ENCODE data around the gene PLPP1.
"Not testable (repeated sequence)": the region's sequence is repeated elsewhere in the genome, so short reads cannot be mapped to it uniquely, and the experiment has no call there.

PLPP1 gene

DNA sequence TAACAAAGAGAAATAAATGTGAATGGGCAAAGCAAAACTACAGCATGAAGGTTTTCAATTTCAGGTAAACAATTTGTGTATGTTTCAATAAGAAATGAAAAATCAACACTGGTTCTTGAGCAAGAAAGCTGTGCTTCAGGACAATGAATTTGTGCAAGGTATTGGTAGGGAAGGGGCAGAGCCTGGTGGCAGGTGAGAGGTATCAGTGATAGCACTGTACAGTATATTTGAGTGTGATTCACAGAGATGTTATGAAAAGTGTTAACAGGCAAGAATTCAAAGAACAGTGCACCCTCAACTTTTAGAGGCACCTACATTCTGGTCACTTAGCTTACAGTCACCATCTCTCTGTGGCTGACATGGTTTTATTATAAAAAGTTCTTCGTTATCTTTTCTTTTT, 25.7 kb downstream of the PLPP1 start:
- Histone ChIP-seq H3K4me1 (ENCODE audit: low read length) (no peaks in the 10 kb centered on the region), H3K27me3 (ENCODE audit: low read depth, low read length) (no peaks in the 10 kb centered on the region), H3K4me3 (ENCODE audit: low read length) (no peak overlapping the region), H3K27ac (ENCODE audit: low read length) (no peak overlapping the region), H3K9ac (ENCODE audit: low read length) (no peak overlapping the region), H3K79me2 (ENCODE audit: low read length) (no peaks in the 10 kb centered on the region), H2AFZ (ENCODE audit: low read depth, low read length) (no peak overlapping the region), H3K9me3 (ENCODE audit: insufficient read depth, low read length) (no peaks in the 10 kb centered on the region), H4K20me1 (ENCODE audit: insufficient read depth, low read length) (no peaks in the 10 kb centered on the region), H3K4me2 (ENCODE audit: low read length) (no peak overlapping the region), H3K36me3 (replicated peaks; ENCODE audit: low read depth, low read length) (no peaks in the 10 kb centered on the region)
- TF ChIP-seq EZH2phosphoT487 (IDR thresholded peaks at IDR 0.05; ENCODE audit: low read depth), result no peak

DNA sequence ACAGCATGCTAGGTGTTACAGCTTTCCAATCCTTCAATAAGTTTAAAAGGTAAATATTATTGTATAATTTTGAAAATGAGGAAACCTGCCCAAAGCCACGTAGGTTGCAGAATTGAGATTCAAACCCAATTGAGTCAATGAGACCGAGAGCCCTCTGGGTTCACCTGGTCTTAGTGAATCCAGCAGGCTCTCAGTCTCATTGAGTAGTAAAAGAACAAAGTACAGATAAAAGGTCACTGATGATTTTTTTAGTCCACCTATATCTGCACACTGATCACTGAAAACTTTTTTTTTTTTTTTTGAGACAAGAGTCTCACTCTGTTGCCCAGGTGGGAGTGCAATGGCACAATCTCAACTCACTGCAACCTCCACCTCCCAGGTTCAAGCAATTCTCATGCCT, 27.2 kb downstream of the PLPP1 start:
- H3K27ac ChIP-seq (ENCODE audit: low read length), result no peak overlapping the region
- H3K79me2 ChIP-seq (ENCODE audit: low read length), result no peaks in the 10 kb centered on the region
- no peak overlapping the region for H3K4me3 ChIP-seq (ENCODE audit: low read length)
- H3K27me3 ChIP-seq (ENCODE audit: low read depth, low read length), result no peaks in the 10 kb centered on the region
- no peaks in the 10 kb centered on the region for H4K20me1 ChIP-seq (ENCODE audit: insufficient read depth, low read length)
- H3K9ac ChIP-seq (ENCODE audit: low read length), result no peak overlapping the region
- H2AFZ ChIP-seq (ENCODE audit: low read depth, low read length), result no peak overlapping the region
- H3K36me3 ChIP-seq (replicated peaks; ENCODE audit: low read depth, low read length), result no peaks in the 10 kb centered on the region
- no peak for TF ChIP-seq EZH2phosphoT487 (IDR thresholded peaks at IDR 0.05; ENCODE audit: low read depth)
- TF ChIP-seq, protein P1, sequence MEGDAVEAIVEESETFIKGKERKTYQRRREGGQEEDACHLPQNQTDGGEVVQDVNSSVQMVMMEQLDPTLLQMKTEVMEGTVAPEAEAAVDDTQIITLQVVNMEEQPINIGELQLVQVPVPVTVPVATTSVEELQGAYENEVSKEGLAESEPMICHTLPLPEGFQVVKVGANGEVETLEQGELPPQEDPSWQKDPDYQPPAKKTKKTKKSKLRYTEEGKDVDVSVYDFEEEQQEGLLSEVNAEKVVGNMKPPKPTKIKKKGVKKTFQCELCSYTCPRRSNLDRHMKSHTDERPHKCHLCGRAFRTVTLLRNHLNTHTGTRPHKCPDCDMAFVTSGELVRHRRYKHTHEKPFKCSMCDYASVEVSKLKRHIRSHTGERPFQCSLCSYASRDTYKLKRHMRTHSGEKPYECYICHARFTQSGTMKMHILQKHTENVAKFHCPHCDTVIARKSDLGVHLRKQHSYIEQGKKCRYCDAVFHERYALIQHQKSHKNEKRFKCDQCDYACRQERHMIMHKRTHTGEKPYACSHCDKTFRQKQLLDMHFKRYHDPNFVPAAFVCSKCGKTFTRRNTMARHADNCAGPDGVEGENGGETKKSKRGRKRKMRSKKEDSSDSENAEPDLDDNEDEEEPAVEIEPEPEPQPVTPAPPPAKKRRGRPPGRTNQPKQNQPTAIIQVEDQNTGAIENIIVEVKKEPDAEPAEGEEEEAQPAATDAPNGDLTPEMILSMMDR (IDR thresholded peaks at IDR 0.05; ENCODE audit: low read depth, low read length), result no peak
- no peaks in the 10 kb centered on the region for H3K9me3 ChIP-seq (ENCODE audit: insufficient read depth, low read length)
- H3K4me1 ChIP-seq (ENCODE audit: low read length), result peaks cover 7% of the 10 kb centered on the region
- H3K4me2 ChIP-seq (ENCODE audit: low read length), result no peak overlapping the region

DNA sequence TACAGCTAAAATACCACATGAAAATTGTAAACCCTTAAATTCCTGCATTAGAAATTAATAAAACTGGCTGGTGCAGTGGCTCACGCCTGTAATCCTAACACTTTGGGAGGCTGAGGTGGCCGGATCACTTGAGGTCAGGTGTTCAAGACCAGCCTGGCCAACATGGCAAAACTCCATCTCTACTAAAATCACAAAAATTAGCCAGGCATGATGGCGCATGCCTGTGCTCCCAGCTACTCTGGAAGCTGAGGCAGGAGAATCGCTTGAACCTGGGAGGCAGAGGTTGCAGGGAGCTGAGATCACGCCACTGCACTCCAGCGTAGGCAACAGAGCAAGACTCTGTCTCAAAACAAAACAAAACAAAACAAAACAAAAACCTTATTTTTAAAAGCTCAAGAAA, 29.1 kb downstream of the PLPP1 start:
- H3K27me3 ChIP-seq (ENCODE audit: low read depth, low read length); H3K36me3 ChIP-seq (replicated peaks; ENCODE audit: low read depth, low read length); H2AFZ ChIP-seq (ENCODE audit: low read depth, low read length); H3K9me3 ChIP-seq (ENCODE audit: insufficient read depth, low read length); H3K4me2 ChIP-seq (ENCODE audit: low read length); H4K20me1 ChIP-seq (ENCODE audit: insufficient read depth, low read length); H3K79me2 ChIP-seq (ENCODE audit: low read length); H3K9ac ChIP-seq (ENCODE audit: low read length); H3K4me3 ChIP-seq (ENCODE audit: low read length); H3K27ac ChIP-seq (ENCODE audit: low read length): not testable (repeated sequence)
- peaks cover 11% of the 10 kb centered on the region for H3K4me1 ChIP-seq (ENCODE audit: low read length)

DNA sequence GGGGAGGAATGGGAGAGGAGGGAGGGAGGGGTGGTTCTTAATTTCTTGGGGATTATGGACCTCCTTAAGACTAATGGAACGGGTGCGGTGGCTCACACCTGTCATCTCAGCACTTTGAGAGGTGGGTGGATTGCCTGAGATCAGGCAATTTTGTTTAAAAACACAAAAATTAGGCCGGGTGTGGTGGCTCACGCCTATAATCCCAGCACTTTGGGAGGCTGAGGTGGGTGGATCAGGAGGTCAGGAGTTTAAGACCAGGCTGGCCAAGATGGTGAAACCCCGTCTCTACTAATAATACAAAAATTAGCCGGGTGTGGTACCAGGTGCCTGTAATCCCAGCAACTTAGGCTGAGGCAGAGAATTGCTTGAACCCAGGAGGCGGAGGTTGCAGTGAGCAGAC, 30.8 kb downstream of the PLPP1 start:
- not testable (repeated sequence) for H3K79me2 ChIP-seq (ENCODE audit: low read length); H4K20me1 ChIP-seq (ENCODE audit: insufficient read depth, low read length); H3K9me3 ChIP-seq (ENCODE audit: insufficient read depth, low read length); H3K4me3 ChIP-seq (ENCODE audit: low read length); H3K4me2 ChIP-seq (ENCODE audit: low read length); H3K27me3 ChIP-seq (ENCODE audit: low read depth, low read length); H3K36me3 ChIP-seq (replicated peaks; ENCODE audit: low read depth, low read length); H3K9ac ChIP-seq (ENCODE audit: low read length); H3K27ac ChIP-seq (ENCODE audit: low read length); H2AFZ ChIP-seq (ENCODE audit: low read depth, low read length)
- peaks cover 11% of the 10 kb centered on the region for H3K4me1 ChIP-seq (ENCODE audit: low read length)

DNA sequence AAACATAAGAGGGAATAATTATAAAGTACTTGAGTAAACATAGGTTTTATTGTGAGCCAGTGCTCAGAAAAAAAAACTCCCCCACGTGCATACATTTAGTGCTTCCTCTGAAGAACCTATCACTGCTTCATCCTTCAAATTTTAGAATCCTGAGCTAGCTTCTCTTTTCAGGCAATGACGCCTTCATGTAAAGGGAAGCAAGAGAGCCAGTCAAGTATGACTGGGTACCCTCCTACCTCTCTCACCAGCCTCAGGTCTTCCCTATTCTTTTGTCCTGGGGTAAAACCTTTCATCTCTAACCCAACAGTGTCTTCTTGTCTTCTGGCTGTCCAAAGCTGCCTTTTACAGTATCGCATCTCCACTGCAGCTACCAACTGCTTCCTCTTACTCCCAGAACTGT, 32.0 kb downstream of the PLPP1 start:
- Histone ChIP-seq H3K4me1 (ENCODE audit: low read length) (peaks cover 11% of the 10 kb centered on the region), H3K79me2 (ENCODE audit: low read length) (no peaks in the 10 kb centered on the region), H3K36me3 (replicated peaks; ENCODE audit: low read depth, low read length) (no peaks in the 10 kb centered on the region), H3K27me3 (ENCODE audit: low read depth, low read length) (no peaks in the 10 kb centered on the region), H3K4me2 (ENCODE audit: low read length) (no peak overlapping the region), H4K20me1 (ENCODE audit: insufficient read depth, low read length) (no peaks in the 10 kb centered on the region), H3K4me3 (ENCODE audit: low read length) (no peak overlapping the region), H3K9me3 (ENCODE audit: insufficient read depth, low read length) (no peaks in the 10 kb centered on the region), H3K27ac (ENCODE audit: low read length) (no peak overlapping the region), H3K9ac (ENCODE audit: low read length) (no peak overlapping the region), H2AFZ (ENCODE audit: low read depth, low read length) (no peak overlapping the region)
- TF ChIP-seq EZH2phosphoT487 (IDR thresholded peaks at IDR 0.05; ENCODE audit: low read depth), result no peak
- TF ChIP-seq, protein P1 (IDR thresholded peaks at IDR 0.05; ENCODE audit: low read depth, low read length), result no peak

All from OCI-LY3 (cell line).